K562 (cell line): Measurements from ENCODE around the gene UBASH3A. TPM values are rescaled to one million over a fixed set of nuclear protein-coding genes. Genes with fewer than 3 reads are reported as not detected.

Experiments
- CEBPG ChIP-seq, 3 experiments: fragments of 200-800 bp in 1 of 3; sonication (Bioruptor generic) in 1 of 3; sonication (generic) in 1 of 3; formaldehyde crosslinking in 1 of 3; IDR thresholded peaks in 2 of 3; conservative IDR thresholded peaks in 1 of 3; 2 replicates each; pipeline versions ENCODE4 v1.6.1 to v1.8.0; 2016 to 2022; ENCODE audit warnings: missing compliant biosample characterization in 2 of 3, missing genetic modification characterization in 2 of 3, mild to moderate bottlenecking in 1 of 3, missing genetic modification reagents in 1 of 3
- MEIS2 ChIP-seq: fragments of 450-650 bp; IDR thresholded peaks from 2 replicates; pipeline ENCODE4 v1.6.1; 2014; ENCODE audit warnings: mild to moderate bottlenecking; ENCODE audit not compliant: partially characterized antibody
- NFE2L1 ChIP-seq: fragments of 450-650 bp; IDR thresholded peaks from 2 replicates; pipeline ENCODE4 v1.6.1; 2016; ENCODE audit warnings: missing genetic modification characterization, low read depth, mild to moderate bottlenecking, missing compliant biosample characterization, moderate library complexity, borderline replicate concordance
- PRPF4 ChIP-seq: fragments of 200-400 bp; formaldehyde crosslinking; IDR thresholded peaks from one replicate; pipeline ENCODE4 v1.6.1; 2017; ENCODE audit warnings: low read length, low read depth, mild to moderate bottlenecking; ENCODE audit not compliant: insufficient read depth, poor library complexity, severe bottlenecking
- RAD21 ChIP-seq, 2 experiments: fragments of 250-450 bp in 1 of 2; fragments of 450-650 bp in 1 of 2; sonication (Bioruptor Pico) in 1 of 2; formaldehyde crosslinking in 1 of 2; IDR thresholded peaks in 1 of 2; conservative IDR thresholded peaks in 1 of 2; 2 replicates each; pipeline versions ENCODE4 v1.4.0 to v1.8.0; 2020 to 2022; ENCODE audit warnings: mild to moderate bottlenecking in 2 of 2, moderate library complexity in 1 of 2
- SMC3 ChIP-seq: conservative IDR thresholded peaks from 2 replicates; pipeline ENCODE4 v1.6.1; 2011; ENCODE audit warnings: low read depth, low read length, improper control_type of control experiment; ENCODE audit not compliant: insufficient read depth
- STAG1 ChIP-seq: sonication (generic); formaldehyde crosslinking; IDR thresholded peaks from 2 replicates; pipeline ENCODE4 v1.5.0; 2020; ENCODE audit warnings: missing genetic modification reagents, borderline replicate concordance
- ZFP1 ChIP-seq: fragments of 450-650 bp; formaldehyde crosslinking; IDR thresholded peaks from 2 replicates; pipeline ENCODE4 v1.4.0; 2020; ENCODE audit warnings: mild to moderate bottlenecking, mixed read lengths
- ZNF143 ChIP-seq: sonication (generic); formaldehyde crosslinking; IDR thresholded peaks from 2 replicates; pipeline ENCODE4 v1.9.0; 2022; ENCODE audit warnings: mild to moderate bottlenecking, missing genetic modification reagents
- ZNF764 ChIP-seq: fragments of 250-450 bp; sonication (Bioruptor Pico); IDR thresholded peaks from 2 replicates; pipeline ENCODE4 v1.4.0; 2020; ENCODE audit warnings: low read depth, mild to moderate bottlenecking, moderate library complexity
- polyA plus RNA-seq, 8 experiments: library from polyadenylated mRNA; depleted of rRNA in 4 of 8; stranded (reverse) in 5 of 8; unstranded in 3 of 8; fragments of >200 nt; fragmentation: Nextera tagmentation in 2 of 8; fragmentation: Illumina TruSeq in 1 of 8; extraction: Ambion mirVana in 2 of 8; extraction: Trizol in 1 of 8; gene quantifications; 2 replicates each; pipeline versions ENCODE4 v1.2.1 to v1.2.3, GENCODE V29; 2011 to 2014; ENCODE audit warnings: inconsistent platforms in 1 of 8, missing spikeins in 1 of 8
- total RNA-seq, 7 experiments: library from RNA; depleted of rRNA in 6 of 7; stranded (reverse); fragments of >200 nt in 6 of 7; fragmentation: Illumina TruSeq in 2 of 7; extraction: Trizol in 2 of 7; gene quantifications; 2 replicates each; pipeline versions ENCODE4 v1.2.1 to v1.2.3, GENCODE V29; 2011 to 2021; ENCODE audit warnings: low replicate concordance in 1 of 7
- TF ChIP-seq, protein P1 (sequence below): fragments of 450-650 bp; IDR thresholded peaks from 2 replicates; pipeline ENCODE4 v1.6.1; 2018; ENCODE audit warnings: mild to moderate bottlenecking, low read depth; ENCODE audit not compliant: partially characterized antibody
- TF ChIP-seq, protein P2 (sequence below), 3 experiments: fragments of 200-800 bp in 1 of 3; fragments of 250-450 bp in 1 of 3; fragments of 450-650 bp in 1 of 3; sonication (Bioruptor Pico) in 1 of 3; sonication (Bioruptor generic) in 1 of 3; formaldehyde crosslinking in 1 of 3; IDR thresholded peaks; 2 replicates each; pipeline versions ENCODE4 v1.6.1 to v1.8.0; 2016 to 2022; ENCODE audit warnings: mild to moderate bottlenecking in 2 of 3, missing genetic modification characterization in 2 of 3, missing compliant biosample characterization in 1 of 3, moderate library complexity in 1 of 3
- TF ChIP-seq, protein P3 (sequence below): fragments of 450-650 bp; formaldehyde crosslinking; IDR thresholded peaks from 2 replicates; pipeline ENCODE4 v1.4.0; 2020; ENCODE audit warnings: mild to moderate bottlenecking, moderate library complexity

Gene UBASH3A
- total and polyA plus RNA-seq, 9 of the 15 experiments (the other 6 are each of a cell fraction or from before 2014, with no cell fraction given): 0.23 to 1.8 (median 1.1) TPM

DNA sequence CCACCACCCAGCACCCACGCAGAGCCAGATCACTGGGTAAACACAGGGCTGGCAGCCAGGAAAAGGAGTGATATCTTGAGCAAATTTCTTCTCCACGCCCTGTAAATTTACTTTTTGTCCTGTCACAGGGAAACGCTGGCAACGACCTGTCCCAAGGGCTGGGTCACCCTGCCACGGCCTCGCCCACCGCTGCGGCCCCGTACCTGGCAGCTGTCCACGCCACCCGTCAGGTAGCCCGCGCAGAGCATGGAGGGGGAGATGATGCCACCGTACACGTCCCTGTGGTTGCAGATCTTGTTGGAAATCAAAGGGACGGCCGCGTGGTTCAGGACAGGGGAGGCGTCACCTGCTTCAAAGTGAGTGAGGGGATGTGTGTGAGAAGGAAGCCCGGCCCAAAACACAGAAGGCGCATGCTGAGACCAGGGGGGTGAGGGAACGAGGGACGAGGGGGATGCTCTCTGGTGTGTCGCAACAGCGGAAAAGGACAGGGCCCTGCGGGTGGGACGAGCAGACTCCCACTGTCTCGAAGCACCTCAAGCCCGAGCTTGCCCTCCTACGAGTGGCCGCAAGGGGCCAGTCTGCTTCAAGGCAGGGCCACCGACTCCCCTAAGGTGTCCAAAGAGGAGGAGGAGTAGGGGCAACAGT, 27.2 kb upstream of the UBASH3A start (continued):
- TF ChIP-seq, protein P1, sequence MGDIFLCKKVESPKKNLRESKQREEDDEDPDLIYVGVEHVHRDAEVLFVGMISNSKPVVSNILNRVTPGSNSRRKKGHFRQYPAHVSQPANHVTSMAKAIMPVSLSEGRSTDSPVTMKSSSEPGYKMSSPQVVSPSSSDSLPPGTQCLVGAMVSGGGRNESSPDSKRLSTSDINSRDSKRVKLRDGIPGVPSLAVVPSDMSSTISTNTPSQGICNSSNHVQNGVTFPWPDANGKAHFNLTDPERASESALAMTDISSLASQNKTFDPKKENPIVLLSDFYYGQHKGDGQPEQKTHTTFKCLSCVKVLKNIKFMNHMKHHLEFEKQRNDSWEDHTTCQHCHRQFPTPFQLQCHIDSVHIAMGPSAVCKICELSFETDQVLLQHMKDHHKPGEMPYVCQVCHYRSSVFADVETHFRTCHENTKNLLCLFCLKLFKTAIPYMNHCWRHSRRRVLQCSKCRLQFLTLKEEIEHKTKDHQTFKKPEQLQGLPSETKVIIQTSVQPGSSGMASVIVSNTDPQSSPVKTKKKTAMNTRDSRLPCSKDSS: no peak
- TF ChIP-seq STAG1 (CRISPR knock-in tag) (peak; percentile 61; the same call in 1 of the 2 replicates), CEBPG (CRISPR knock-in tag; IDR thresholded peaks at IDR 0.05) (peak; percentile 51; the same call in 1 of the 2 replicates), CEBPG (tag; conservative IDR thresholded peaks at IDR 0.05 in 1 of 2, IDR thresholded peaks at IDR 0.05 in 1 of 2) (no peak), PRPF4 (no peak), NFE2L1 (tag) (no peak), ZNF143 (CRISPR knock-in tag) (no peak; the same call in 1 of the 2 replicates), ZFP1 (CRISPR knock-in tag) (no peak), RAD21 (CRISPR knock-in tag; conservative IDR thresholded peaks at IDR 0.05 in 1 of 2, IDR thresholded peaks at IDR 0.05 in 1 of 2) (peak; percentile 42 to 72; a peak in 3 of 4 replicates), SMC3 (peak; percentile 72), ZNF764 (CRISPR knock-in tag) (no peak), MEIS2 (no peak)
- TF ChIP-seq, protein P2, sequence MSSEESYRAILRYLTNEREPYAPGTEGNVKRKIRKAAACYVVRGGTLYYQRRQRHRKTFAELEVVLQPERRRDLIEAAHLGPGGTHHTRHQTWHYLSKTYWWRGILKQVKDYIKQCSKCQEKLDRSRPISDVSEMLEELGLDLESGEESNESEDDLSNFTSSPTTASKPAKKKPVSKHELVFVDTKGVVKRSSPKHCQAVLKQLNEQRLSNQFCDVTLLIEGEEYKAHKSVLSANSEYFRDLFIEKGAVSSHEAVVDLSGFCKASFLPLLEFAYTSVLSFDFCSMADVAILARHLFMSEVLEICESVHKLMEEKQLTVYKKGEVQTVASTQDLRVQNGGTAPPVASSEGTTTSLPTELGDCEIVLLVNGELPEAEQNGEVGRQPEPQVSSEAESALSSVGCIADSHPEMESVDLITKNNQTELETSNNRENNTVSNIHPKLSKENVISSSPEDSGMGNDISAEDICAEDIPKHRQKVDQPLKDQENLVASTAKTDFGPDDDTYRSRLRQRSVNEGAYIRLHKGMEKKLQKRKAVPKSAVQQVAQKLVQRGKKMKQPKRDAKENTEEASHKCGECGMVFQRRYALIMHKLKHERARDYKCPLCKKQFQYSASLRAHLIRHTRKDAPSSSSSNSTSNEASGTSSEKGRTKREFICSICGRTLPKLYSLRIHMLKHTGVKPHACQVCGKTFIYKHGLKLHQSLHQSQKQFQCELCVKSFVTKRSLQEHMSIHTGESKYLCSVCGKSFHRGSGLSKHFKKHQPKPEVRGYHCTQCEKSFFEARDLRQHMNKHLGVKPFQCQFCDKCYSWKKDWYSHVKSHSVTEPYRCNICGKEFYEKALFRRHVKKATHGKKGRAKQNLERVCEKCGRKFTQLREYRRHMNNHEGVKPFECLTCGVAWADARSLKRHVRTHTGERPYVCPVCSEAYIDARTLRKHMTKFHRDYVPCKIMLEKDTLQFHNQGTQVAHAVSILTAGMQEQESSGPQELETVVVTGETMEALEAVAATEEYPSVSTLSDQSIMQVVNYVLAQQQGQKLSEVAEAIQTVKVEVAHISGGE (CRISPR knock-in tag; IDR thresholded peaks at IDR 0.05): peak in 1 of 3 experiments; percentile 71; a peak in 1 of 6 replicates
- TF ChIP-seq, protein P3, sequence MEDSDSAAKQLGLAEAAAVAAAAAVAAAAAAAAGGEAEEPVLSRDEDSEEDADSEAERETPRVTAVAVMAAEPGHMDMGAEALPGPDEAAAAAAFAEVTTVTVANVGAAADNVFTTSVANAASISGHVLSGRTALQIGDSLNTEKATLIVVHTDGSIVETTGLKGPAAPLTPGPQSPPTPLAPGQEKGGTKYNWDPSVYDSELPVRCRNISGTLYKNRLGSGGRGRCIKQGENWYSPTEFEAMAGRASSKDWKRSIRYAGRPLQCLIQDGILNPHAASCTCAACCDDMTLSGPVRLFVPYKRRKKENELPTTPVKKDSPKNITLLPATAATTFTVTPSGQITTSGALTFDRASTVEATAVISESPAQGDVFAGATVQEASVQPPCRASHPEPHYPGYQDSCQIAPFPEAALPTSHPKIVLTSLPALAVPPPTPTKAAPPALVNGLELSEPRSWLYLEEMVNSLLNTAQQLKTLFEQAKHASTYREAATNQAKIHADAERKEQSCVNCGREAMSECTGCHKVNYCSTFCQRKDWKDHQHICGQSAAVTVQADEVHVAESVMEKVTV (CRISPR knock-in tag): peak; percentile 34; the same call in 1 of the 2 replicates
- TF ChIP-seq, all 486 proteins: peak for 11
